ENCODE measurements around the gene VEGFC.

GRCh38 chr4:176775338-176775737, 17.4 kb downstream of the VEGFC start:
- TF ChIP-seq POLR2A (IDR thresholded peaks at IDR 0.05; ENCODE audit: extremely low read depth, insufficient read length) (no peak), CTCF (IDR thresholded peaks at IDR 0.05; ENCODE audit: low read depth, low read length) (no peak), MYC (IDR thresholded peaks at IDR 0.05; ENCODE audit: low read depth, low read length) (no peak), MAX (IDR thresholded peaks at IDR 0.05; ENCODE audit: low read depth, low read length) (no peak)

All from NB4 (cell line).